SH-SY5Y (cell line): ENCODE results near the gene PRKCB.

Source experiments
- GATA2 ChIP-seq: IDR thresholded peaks from 2 replicates; pipeline ENCODE4 v1.6.1; 2011; ENCODE audit warnings: mild to moderate bottlenecking, low read depth, low read length
- GATA3 ChIP-seq: IDR thresholded peaks from 2 replicates; pipeline ENCODE4 v1.6.1; 2011; ENCODE audit warnings: low read depth, mild to moderate bottlenecking, low read length, moderate library complexity

GRCh38 chr16:23986455-23986854 is 150.7 kb downstream of the PRKCB start:
- TF ChIP-seq GATA3, result no peak
- no peak for TF ChIP-seq GATA2
